H9 (cell line): ENCODE measurements around the gene SEC23A. TPM values are rescaled to one million over a fixed set of nuclear protein-coding genes. Genes with fewer than 3 reads are reported as not detected.

Source experiments
- DNase-seq: peaks from one replicate; pipeline ENCODE4 v3.0.0-alpha.2; 2017
- H2AFZ ChIP-seq: one replicate; pipeline ENCODE4 v1.6.1; 2013; ENCODE audit warnings: mild to moderate bottlenecking, low read length, control low read depth, moderate library complexity
- H2AK5ac ChIP-seq: 2 replicates; pipeline ENCODE4 v1.6.1; 2013; ENCODE audit warnings: low read length, control low read depth, mixed read lengths; ENCODE audit not compliant: insufficient read length
- H2BK120ac ChIP-seq: one replicate; pipeline ENCODE4 v1.6.1; 2013; ENCODE audit warnings: low read depth, mild to moderate bottlenecking, low read length, control low read depth, inconsistent platforms; ENCODE audit not compliant: poor library complexity, severe bottlenecking
- H2BK12ac ChIP-seq: 2 replicates; pipeline ENCODE4 v1.6.1; 2013; ENCODE audit warnings: low read length, control low read depth, mixed read lengths, low read depth; ENCODE audit not compliant: insufficient read length
- H2BK15ac ChIP-seq: 2 replicates; pipeline ENCODE4 v1.6.1; 2013; ENCODE audit warnings: low read depth, low read length, control low read depth
- H2BK20ac ChIP-seq: one replicate; pipeline ENCODE4 v1.6.1; 2013; ENCODE audit warnings: low read depth, mild to moderate bottlenecking, low read length, control low read depth, inconsistent platforms; ENCODE audit not compliant: poor library complexity, severe bottlenecking
- H2BK5ac ChIP-seq: 2 replicates; pipeline ENCODE4 v1.6.1; 2013; ENCODE audit warnings: low read length, control low read depth, mixed read lengths; ENCODE audit not compliant: insufficient read length
- H3K14ac ChIP-seq: 2 replicates; pipeline ENCODE4 v1.6.1; 2013; ENCODE audit warnings: low read length, control low read depth; ENCODE audit not compliant: insufficient read depth
- H3K18ac ChIP-seq: 2 replicates; pipeline ENCODE4 v1.6.1; 2013; ENCODE audit warnings: low read depth, mild to moderate bottlenecking, mixed read lengths, low read length, control low read depth; ENCODE audit not compliant: insufficient read length
- H3K23ac ChIP-seq: 2 replicates; pipeline ENCODE4 v1.6.1; 2013; ENCODE audit warnings: low read length, control low read depth, mixed read lengths, low read depth; ENCODE audit not compliant: insufficient read length
- H3K23me2 ChIP-seq: 2 replicates; pipeline ENCODE4 v1.6.1; 2013; ENCODE audit warnings: low read depth, mild to moderate bottlenecking, mixed read lengths, low read length, control low read depth; ENCODE audit not compliant: insufficient read length, poor library complexity, severe bottlenecking
- H3K27ac ChIP-seq: 2 replicates; pipeline ENCODE4 v1.5.1; 2013; ENCODE audit warnings: low read length, control low read depth, mixed read lengths, low read depth; ENCODE audit not compliant: insufficient read length
- H3K27me3 ChIP-seq: 2 replicates; pipeline ENCODE4 v1.6.1; 2013; ENCODE audit warnings: low read length, control low read depth, inconsistent platforms; ENCODE audit not compliant: insufficient read depth
- H3K4ac ChIP-seq: 2 replicates; pipeline ENCODE4 v1.6.1; 2013; ENCODE audit warnings: low read depth, mild to moderate bottlenecking, control low read depth, inconsistent platforms, low read length, moderate library complexity
- H3K4me1 ChIP-seq: 2 replicates; pipeline ENCODE4 v1.6.1; 2013; ENCODE audit warnings: low read length, control low read depth, inconsistent platforms; ENCODE audit not compliant: insufficient read depth
- H3K4me2 ChIP-seq: 2 replicates; pipeline ENCODE4 v1.6.1; 2013; ENCODE audit warnings: low read length, control low read depth, mixed read lengths; ENCODE audit not compliant: insufficient read length, insufficient read depth
- H3K56ac ChIP-seq: 2 replicates; pipeline ENCODE4 v1.6.1; 2013; ENCODE audit warnings: low read depth, mild to moderate bottlenecking, mixed read lengths, low read length, control low read depth; ENCODE audit not compliant: insufficient read length
- H3K79me1 ChIP-seq: 2 replicates; pipeline ENCODE4 v1.6.1; 2013; ENCODE audit warnings: low read depth, mild to moderate bottlenecking, moderate library complexity, low read length, control low read depth, inconsistent platforms; ENCODE audit not compliant: insufficient read depth, poor library complexity, severe bottlenecking
- H3K79me2 ChIP-seq: 2 replicates; pipeline ENCODE4 v1.6.1; 2013; ENCODE audit warnings: low read length, control low read depth, inconsistent platforms; ENCODE audit not compliant: insufficient read depth
- H3K9ac ChIP-seq: 2 replicates; pipeline ENCODE4 v1.6.1; 2013; ENCODE audit warnings: low read length, control low read depth, mixed read lengths; ENCODE audit not compliant: insufficient read length; ENCODE audit errors: extremely low read depth
- H3K9me3 ChIP-seq: one replicate; pipeline ENCODE4 v1.6.1; 2013; ENCODE audit warnings: low read depth, low read length, inconsistent platforms; ENCODE audit not compliant: control insufficient read depth
- H3T11ph ChIP-seq: one replicate; pipeline ENCODE4 v1.6.1; 2013; ENCODE audit warnings: mild to moderate bottlenecking, low read length, control low read depth, inconsistent platforms
- H4K20me1 ChIP-seq: one replicate; pipeline ENCODE4 v1.6.1; 2013; ENCODE audit not compliant: control insufficient read depth, insufficient read length, insufficient read depth
- H4K5ac ChIP-seq: 2 replicates; pipeline ENCODE4 v1.6.1; 2013; ENCODE audit warnings: low read depth, mild to moderate bottlenecking, mixed read lengths, low read length, control low read depth; ENCODE audit not compliant: insufficient read length
- H4K8ac ChIP-seq: replicated peaks from 2 replicates; pipeline ENCODE4 v1.6.1; 2013; ENCODE audit warnings: low read length, control low read depth, mixed read lengths, low read depth; ENCODE audit not compliant: insufficient read length
- H4K91ac ChIP-seq: 2 replicates; pipeline ENCODE4 v1.6.1; 2013; ENCODE audit warnings: low read depth, mild to moderate bottlenecking, moderate library complexity, mixed read lengths, low read length, control low read depth; ENCODE audit not compliant: insufficient read length
- H3K27ac Mint-ChIP-seq, 3 experiments: 2 replicates in 2 of 3; 3 replicates in 1 of 3; pipeline ENCODE4 v1.8.0; 2020 to 2021; ENCODE audit warnings: mixed read lengths in 3 of 3, mild to moderate bottlenecking in 1 of 3, moderate library complexity in 1 of 3
- H3K27me3 Mint-ChIP-seq: 2 replicates; pipeline ENCODE4 v1.8.0; 2021; ENCODE audit warnings: low read depth, mild to moderate bottlenecking, moderate library complexity, mixed read lengths
- H3K36me3 Mint-ChIP-seq, 3 experiments: 2 replicates in 2 of 3; 3 replicates in 1 of 3; pipeline ENCODE4 v1.8.0; 2020 to 2021; ENCODE audit warnings: low read depth in 3 of 3, mixed read lengths in 3 of 3; ENCODE audit not compliant: insufficient read depth in 1 of 3
- H3K4me1 Mint-ChIP-seq, 2 experiments: 2 replicates each; pipeline ENCODE4 v1.8.0; 2020; ENCODE audit warnings: mixed read lengths in 2 of 2
- H3K4me3 Mint-ChIP-seq, 2 experiments: 2 replicates in 1 of 2; 3 replicates in 1 of 2; pipeline ENCODE4 v1.8.0; 2020 to 2021; ENCODE audit warnings: mild to moderate bottlenecking in 2 of 2, mixed read lengths in 2 of 2, moderate library complexity in 1 of 2
- H3K9me3 Mint-ChIP-seq, 2 experiments: 2 replicates in 1 of 2; 3 replicates in 1 of 2; pipeline ENCODE4 v1.8.0; 2020; ENCODE audit warnings: mild to moderate bottlenecking in 2 of 2, mixed read lengths in 2 of 2, moderate library complexity in 1 of 2
- WGBS: extraction: QIAGEN DNeasy Blood & Tissue Kit; methylation state at CpG from one replicate; pipeline ENCODE4 v1.1.7; 2013; ENCODE audit warnings: missing lambda C conversion rate, low lambda C conversion rate, mixed read lengths; ENCODE audit not compliant: insufficient read length; ENCODE audit errors: extremely low coverage; 5-methylcytosine and 5-hydroxymethylcytosine counted together
- long read RNA-seq: library from polyadenylated mRNA; unstranded; transcript quantifications from one replicate; pipeline ENCODE4 v2.0.0, GENCODE V29; 2020
- total RNA-seq: library from RNA; stranded (reverse); gene quantifications from 2 replicates; pipeline ENCODE4 v1.2.1, GENCODE V29; 2021
- TF ChIP-seq, protein P1 (sequence below): fragments of 200-600 bp; sonication (generic); conservative IDR thresholded peaks from 3 replicates; pipeline ENCODE4 v1.8.0; 2021; ENCODE audit warnings: antibody characterized with exemption, mild to moderate bottlenecking

SEC23A gene
- 47.9 and 55.3 TPM in 2 replicates for total RNA-seq
- long read RNA-seq, full-length matches to known transcripts = 394 of 450 reads
- long read RNA-seq, partial matches to known transcripts = 21 of 450 reads
- long read RNA-seq, other reads (novel, unspliced or antisense) = 35 of 450 reads

DNA sequence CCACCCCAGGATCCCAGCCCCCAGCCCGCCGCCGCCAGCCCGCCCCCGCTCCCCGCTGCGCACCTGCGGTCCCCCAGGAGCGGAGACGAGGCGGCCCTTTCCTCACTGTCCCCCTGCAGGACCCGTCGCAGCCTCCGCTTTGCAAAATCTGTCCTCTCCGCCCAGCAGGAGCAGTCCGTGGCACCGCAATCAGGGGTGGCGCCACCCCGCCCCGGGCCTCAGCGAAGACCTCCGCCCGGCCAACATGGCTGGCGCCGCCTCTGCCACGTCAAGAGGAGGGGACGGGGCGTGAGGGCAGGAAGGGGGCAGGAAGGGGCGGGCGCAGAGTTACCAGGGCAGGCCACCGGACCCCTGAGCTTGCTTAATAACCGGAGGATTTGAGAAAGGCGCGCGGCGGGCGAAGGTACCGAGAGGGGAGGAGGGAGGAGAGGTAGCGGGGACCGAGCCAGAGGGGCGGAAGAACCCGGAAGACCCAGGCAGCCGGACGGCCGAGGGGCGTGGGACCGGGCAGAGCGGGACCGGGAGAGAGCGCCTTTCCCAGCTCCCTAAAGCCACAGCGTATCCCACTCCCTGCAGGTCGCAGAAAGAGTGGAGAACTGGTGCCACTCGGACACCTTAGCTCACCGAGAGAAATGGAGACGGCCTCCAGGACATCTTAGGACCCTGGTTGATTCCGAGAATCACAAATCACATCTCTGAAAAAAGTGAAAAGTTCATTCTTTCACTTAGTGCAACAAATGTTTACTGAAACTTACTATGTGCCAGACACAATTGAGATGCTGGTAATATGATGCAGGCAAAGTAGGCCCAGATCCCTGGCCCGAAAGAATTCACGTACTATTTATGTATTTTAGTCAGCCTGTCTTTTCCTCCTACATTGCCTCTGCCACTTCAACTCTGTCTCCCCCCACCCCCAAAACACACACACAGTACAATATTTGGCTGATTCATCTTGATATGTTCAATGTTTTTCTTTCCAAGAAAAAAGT, at the start of gene SEC23A:
Gene SEC23A (minus strand): TSS at position 267 of the 989 bp plus-strand sequence. CDS start 7,117 bp downstream, outside the sequence.
- no CpG with 5 or more reads among the region's 58 CpGs for whole genome bisulfite sequencing
- H3K79me2 ChIP-seq = peaks cover 3% of the 10 kb centered on the region; the same call in 1 of the 2 replicates
- H3K4me1 Mint-ChIP-seq = peaks cover 16 to 30% of the 10 kb centered on the region in 2 experiments

More for the DNA sequence above, at the start of gene SEC23A:
- Histone ChIP-seq H3K4ac (no peak within 1 kb of the TSS), H3K4me1 (no peaks in the 10 kb centered on the region), H2BK5ac (peak within 1 kb of the TSS; percentile 41), H2AFZ (no peak within 1 kb of the TSS), H4K8ac (no peak within 1 kb of the TSS), H3K27me3 (no peaks in the 10 kb centered on the region), H3K18ac (peak within 1 kb of the TSS; percentile 92), H3K27ac (peak within 1 kb of the TSS; percentile 83), H3K14ac (peak within 1 kb of the TSS; percentile 86), H2BK20ac (no peak within 1 kb of the TSS), H3K56ac (peak within 1 kb of the TSS; percentile 11), H4K5ac (peak within 1 kb of the TSS; percentile 84), H2BK120ac (no peak within 1 kb of the TSS), H3K79me1 (no peaks in the 10 kb centered on the region), H3K23ac (no peak within 1 kb of the TSS), H3K9me3 (no peaks in the 10 kb centered on the region), H2AK5ac (no peak within 1 kb of the TSS), H3T11ph (no peak within 1 kb of the TSS), H3K9ac (peak within 1 kb of the TSS; percentile 94), H2BK12ac (no peak within 1 kb of the TSS), H2BK15ac (no peak within 1 kb of the TSS), H4K91ac (no peak within 1 kb of the TSS), H3K23me2 (peaks cover 9% of the 10 kb centered on the region), H3K4me2 (peak within 1 kb of the TSS; percentile 78), H4K20me1 (no peaks in the 10 kb centered on the region)
- TF ChIP-seq, protein P1, sequence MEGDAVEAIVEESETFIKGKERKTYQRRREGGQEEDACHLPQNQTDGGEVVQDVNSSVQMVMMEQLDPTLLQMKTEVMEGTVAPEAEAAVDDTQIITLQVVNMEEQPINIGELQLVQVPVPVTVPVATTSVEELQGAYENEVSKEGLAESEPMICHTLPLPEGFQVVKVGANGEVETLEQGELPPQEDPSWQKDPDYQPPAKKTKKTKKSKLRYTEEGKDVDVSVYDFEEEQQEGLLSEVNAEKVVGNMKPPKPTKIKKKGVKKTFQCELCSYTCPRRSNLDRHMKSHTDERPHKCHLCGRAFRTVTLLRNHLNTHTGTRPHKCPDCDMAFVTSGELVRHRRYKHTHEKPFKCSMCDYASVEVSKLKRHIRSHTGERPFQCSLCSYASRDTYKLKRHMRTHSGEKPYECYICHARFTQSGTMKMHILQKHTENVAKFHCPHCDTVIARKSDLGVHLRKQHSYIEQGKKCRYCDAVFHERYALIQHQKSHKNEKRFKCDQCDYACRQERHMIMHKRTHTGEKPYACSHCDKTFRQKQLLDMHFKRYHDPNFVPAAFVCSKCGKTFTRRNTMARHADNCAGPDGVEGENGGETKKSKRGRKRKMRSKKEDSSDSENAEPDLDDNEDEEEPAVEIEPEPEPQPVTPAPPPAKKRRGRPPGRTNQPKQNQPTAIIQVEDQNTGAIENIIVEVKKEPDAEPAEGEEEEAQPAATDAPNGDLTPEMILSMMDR = no peak
- Mint-ChIP-seq H3K9me3 (no peaks in the 10 kb centered on the region), H3K27me3 (no peaks in the 10 kb centered on the region), H3K36me3 (peaks cover 2 to 4% (median 2%) of the 10 kb centered on the region in 3 experiments; a peak in 4 of 7 replicates), H3K27ac (peak within 1 kb of the TSS; percentile 97 to 98 (median 98)), H3K4me3 (peak within 1 kb of the TSS; percentile 88 to 95)
- DNase-seq = peak; percentile 95
